Endothelial cell of umbilical vein (primary cell): ENCODE results near the gene THSD7B. TPM values are rescaled to one million over a fixed set of nuclear protein-coding genes. Genes with fewer than 3 reads are reported as not detected.

Experiments
- BruUV-seq: library from RNA; stranded (reverse); fragments of 400-500 nt; replicated peaks from 2 replicates; lab custom pipeline; 2021; lab: Mats Ljungman, UMichigan
- CTCF ChIA-PET: fragments of 300-600, 350-600 bp; sonication (Branson Sonifier 250); formaldehyde crosslinking; loops from one replicate; lab custom pipeline; 2021; ENCODE audit warnings: antibody characterized with exemption, inconsistent platforms; lab: Charles Lee
- POLR2A ChIA-PET: fragments of 300-600, 350-600 bp; sonication (Branson Sonifier 250); formaldehyde crosslinking; loops from one replicate; lab custom pipeline; 2021; ENCODE audit warnings: antibody characterized with exemption, inconsistent platforms; lab: Charles Lee
- DNase-seq: peaks from one replicate; pipeline ENCODE4 v3.0.0-alpha.2; 2011; ENCODE audit warnings: low read depth, low spot score
- FAIRE-seq: peaks from 2 replicates; lab custom pipeline; 2011; peaks lifted over from hg19 to GRCh38; lab: Jason Lieb, UNC
- H2AFZ ChIP-seq: 2 replicates; pipeline ENCODE4 v1.6.0; 2012; ENCODE audit warnings: low read depth, low read length, control low read depth, inconsistent platforms
- H3K27ac ChIP-seq: 2 replicates; pipeline ENCODE4 v1.5.1; 2011; ENCODE audit warnings: low read depth, mild to moderate bottlenecking, control low read depth, low read length, moderate library complexity; ENCODE audit not compliant: insufficient read depth
- H3K27me3 ChIP-seq, 2 experiments: 2 replicates each; pipeline versions ENCODE4 v1.6.0 to v1.6.1; 2011; ENCODE audit warnings: low read length in 2 of 2, mixed read lengths in 1 of 2; ENCODE audit not compliant: control insufficient read depth in 2 of 2, insufficient read depth in 2 of 2
- H3K36me3 ChIP-seq, 2 experiments: 2 replicates in 1 of 2; 3 replicates in 1 of 2; pipeline ENCODE4 v1.5.1; 2011; ENCODE audit warnings: low read length in 2 of 2, mild to moderate bottlenecking in 1 of 2, moderate library complexity in 1 of 2; ENCODE audit not compliant: control insufficient read depth in 2 of 2, insufficient read depth in 2 of 2; ENCODE audit errors: extremely low read depth in 1 of 2
- H3K4me1 ChIP-seq: 3 replicates; pipeline ENCODE4 v1.5.1; 2011; ENCODE audit warnings: mild to moderate bottlenecking, low read length; ENCODE audit not compliant: control insufficient read depth, insufficient read depth; ENCODE audit errors: extremely low read depth
- H3K4me2 ChIP-seq: 2 replicates; pipeline ENCODE4 v1.6.1; 2011; ENCODE audit warnings: low read length, control low read depth, mixed read lengths; ENCODE audit not compliant: insufficient read depth
- H3K4me3 ChIP-seq, 3 experiments: fragments of 200-600 bp in 1 of 3; sonication (generic), shearing (Covaris generic) in 1 of 3; replicated peaks in 1 of 3; 2 replicates each; pipeline ENCODE4 v1.5.1; 2011 to 2016; ENCODE audit warnings: control low read depth in 3 of 3, low read length in 3 of 3, mild to moderate bottlenecking in 2 of 3, inconsistent platforms in 1 of 3, low read depth in 1 of 3, moderate library complexity in 1 of 3; ENCODE audit not compliant: insufficient read depth in 1 of 3
- H3K79me2 ChIP-seq: 2 replicates; pipeline ENCODE4 v1.6.0; 2012; ENCODE audit warnings: low read length, inconsistent platforms; ENCODE audit not compliant: control insufficient read depth, insufficient read depth
- H3K9ac ChIP-seq: replicated peaks from 2 replicates; pipeline ENCODE3; 2011; ENCODE audit warnings: low read length, control low read depth; ENCODE audit not compliant: insufficient read depth; ENCODE audit errors: extremely low read depth
- H3K9me1 ChIP-seq: replicated peaks from 3 replicates; pipeline ENCODE4 v1.6.0; 2011; ENCODE audit warnings: mild to moderate bottlenecking, low read length; ENCODE audit not compliant: control insufficient read depth, insufficient read depth; ENCODE audit errors: extremely low read depth
- H3K9me3 ChIP-seq: replicated peaks from 2 replicates; pipeline ENCODE4 v1.5.1; 2012; ENCODE audit warnings: low read length, inconsistent platforms; ENCODE audit not compliant: control insufficient read depth, insufficient read depth
- H4K20me1 ChIP-seq: replicated peaks from 2 replicates; pipeline ENCODE3; 2011; ENCODE audit warnings: mild to moderate bottlenecking, low read length; ENCODE audit not compliant: control insufficient read depth, insufficient read depth; ENCODE audit errors: extremely low read depth
- CTCF ChIP-seq, 2 donors: IDR thresholded peaks; 1 replicate in 1 of 2; 2 replicates in 1 of 2; pipeline ENCODE4 v1.5.1; 2011; ENCODE audit warnings: low read length in 2 of 2, mild to moderate bottlenecking in 2 of 2, moderate library complexity in 2 of 2, control low read depth in 1 of 2, inconsistent platforms in 1 of 2, low read depth in 1 of 2; ENCODE audit not compliant: insufficient read depth in 1 of 2; ENCODE audit errors: extremely low read depth in 1 of 2
- EZH2 ChIP-seq: IDR thresholded peaks from 2 replicates; pipeline ENCODE4 v1.6.1; 2012; ENCODE audit warnings: borderline replicate concordance, low read depth, mild to moderate bottlenecking, moderate library complexity, low read length, inconsistent platforms; ENCODE audit not compliant: severe bottlenecking
- FOS ChIP-seq: IDR thresholded peaks from 2 replicates; pipeline ENCODE4 v1.6.1; 2011; ENCODE audit warnings: mild to moderate bottlenecking, low read length, moderate library complexity, borderline replicate concordance; ENCODE audit not compliant: insufficient read depth
- GATA2 ChIP-seq: IDR thresholded peaks from 2 replicates; pipeline ENCODE4 v1.7.0; 2011; ENCODE audit warnings: low read depth, mild to moderate bottlenecking, moderate library complexity, mixed read lengths, low read length; ENCODE audit not compliant: insufficient read length, insufficient read depth
- JUN ChIP-seq: IDR thresholded peaks from 2 replicates; pipeline ENCODE4 v1.6.1; 2011; ENCODE audit warnings: borderline replicate concordance, low read depth; ENCODE audit not compliant: insufficient read length, insufficient read depth
- MAX ChIP-seq: IDR thresholded peaks from 2 replicates; pipeline ENCODE4 v1.6.1; 2011; ENCODE audit not compliant: insufficient read depth, insufficient read length
- MYC ChIP-seq: IDR thresholded peaks from one replicate; pipeline ENCODE4 v1.6.1; 2011; ENCODE audit warnings: mild to moderate bottlenecking, low read depth, low read length
- POLR2A ChIP-seq: IDR thresholded peaks from 2 replicates; pipeline ENCODE4 v1.6.1; 2012; ENCODE audit warnings: low read depth, mild to moderate bottlenecking, control low read depth, low read length
- POLR2AphosphoS5 ChIP-seq: IDR thresholded peaks from 2 replicates; pipeline ENCODE4 v1.6.1; 2012; ENCODE audit warnings: low read depth, mild to moderate bottlenecking, control low read depth, low read length, moderate library complexity; ENCODE audit not compliant: insufficient read depth
- dilution Hi-C: fragments of 300-500 bp; cut with MboI; formaldehyde crosslinking; loops from one replicate; pipeline ENCODE4 v1.15.0; 2019; ENCODE audit warnings: low sequenced_read_pairs; ENCODE audit not compliant: extremely low pct_ligation_motif_present
- intact Hi-C: fragments of 100-400 bp; cut with micrococcal nuclease; formaldehyde crosslinking; loops from one replicate; pipeline ENCODE4 v1.10.0; 2022
- polyA plus RNA-seq, 4 experiments: library from polyadenylated mRNA; depleted of rRNA in 3 of 4; stranded (reverse) in 3 of 4; unstranded in 1 of 4; fragments of >200 nt; gene quantifications; 2 replicates each; pipeline versions ENCODE4 v1.2.1 to v1.2.3, GENCODE V29; 2011 to 2012; ENCODE audit warnings: missing spikeins in 1 of 4
- total RNA-seq: library from RNA; stranded (reverse); gene quantifications from 2 replicates; pipeline ENCODE4 v1.2.3, GENCODE V29; 2021

The THSD7B gene
- total and polyA plus RNA-seq, 2 donors (not counting 3 experiments of a cell fraction or from before 2014, with no cell fraction given), result 0.04 TPM; not detected in 1

- TF ChIP-seq MAX, result no peak
- no peak for TF ChIP-seq EZH2
- TF ChIP-seq GATA2, result no peak
- no peak for TF ChIP-seq POLR2AphosphoS5
- TF ChIP-seq POLR2A, result no peak
- no peak for TF ChIP-seq MYC
- TF ChIP-seq CTCF (IDR thresholded peaks at IDR 0.05; ENCODE audit: extremely low read depth in 1 of 2, insufficient read depth in 1 of 2, low read depth in 1 of 2, low read length in 2 of 2), result no peak
- no peak for TF ChIP-seq FOS
- no peak for TF ChIP-seq JUN
- H3K79me2 ChIP-seq, result no peaks in the 10 kb centered on the region
- H3K9me1 ChIP-seq, result no peaks in the 10 kb centered on the region
- no peaks in the 10 kb centered on the region for H4K20me1 ChIP-seq
- no peaks in the 10 kb centered on the region for H3K27me3 ChIP-seq
- ChIA-PET CTCF (no interaction called here), POLR2A (no interaction called here)
- no peak overlapping the region for H2AFZ ChIP-seq
- no peak overlapping the region for H3K4me3 ChIP-seq
- H3K4me2 ChIP-seq, result no peak overlapping the region
- no peak overlapping the region for H3K27ac ChIP-seq
- FAIRE-seq (no peak), DNase-seq (no peak)
- BruUV-seq, result no TSS peak
- dilution Hi-C loops (no loop called here), intact Hi-C loops (no loop called here)
- no peaks in the 10 kb centered on the region for H3K4me1 ChIP-seq
- H3K9me3 ChIP-seq, result peaks cover 2% of the 10 kb centered on the region
- no peaks in the 10 kb centered on the region for H3K36me3 ChIP-seq
- H3K9ac ChIP-seq, result no peak overlapping the region
Observed at GRCh38 chr2:137535897-137536296, 770.6 kb downstream of the THSD7B start.
